Measurements from ENCODE around the gene ADARB1.
"Not testable (repeated sequence)": the region's sequence is repeated elsewhere in the genome, so short reads cannot be mapped to it uniquely, and the experiment has no call there.

ADARB1 gene

GRCh38 chr21:45074048-45074817 is at the start of gene ADARB1:
Gene ADARB1 (plus strand): TSS chr21:45074580. CDS start chr21:45171657, 97,077 bp downstream.
- H3K27me3 ChIP-seq (ENCODE audit: low read depth): no peaks in the 10 kb centered on the region
- peak; percentile 18 to 79 for DNase-seq (ENCODE audit: low spot score in 2 of 2)
- H3K36me3 ChIP-seq (replicated peaks): no peaks in the 10 kb centered on the region
- peaks cover 7% of the 10 kb centered on the region; the same call in 1 of the 2 replicates for H3K4me1 ChIP-seq
- in situ Hi-C loops (cut with MboI; ENCODE audit: low sequenced_read_pairs): no loop called here
- H3K9me3 ChIP-seq: no peaks in the 10 kb centered on the region
- H3K4me3 ChIP-seq: peak within 1 kb of the TSS; percentile 56

GRCh38 chr21:45026066-45026745 is 48.2 kb upstream of the ADARB1 start:
- H3K9me3 ChIP-seq: peaks cover 12% of the 10 kb centered on the region
- peaks cover 5% of the 10 kb centered on the region; the same call in 1 of the 2 replicates for H3K27me3 ChIP-seq (ENCODE audit: low read depth)
- no peak for DNase-seq (ENCODE audit: low spot score in 2 of 2)
- no peaks in the 10 kb centered on the region for H3K36me3 ChIP-seq (replicated peaks)
- peaks cover 6% of the 10 kb centered on the region for H3K4me1 ChIP-seq
- no peak overlapping the region for H3K4me3 ChIP-seq
- in situ Hi-C loops (cut with MboI; ENCODE audit: low sequenced_read_pairs): no loop called here

- H3K27me3 ChIP-seq (ENCODE audit: low read depth): peaks cover 5% of the 10 kb centered on the region; the same call in 1 of the 2 replicates
- DNase-seq (ENCODE audit: low spot score in 2 of 2): no peak
- peaks cover 12% of the 10 kb centered on the region for H3K9me3 ChIP-seq
- H3K4me3 ChIP-seq: no peak overlapping the region
- no peaks in the 10 kb centered on the region for H3K36me3 ChIP-seq (replicated peaks)
- H3K4me1 ChIP-seq: peaks cover 6% of the 10 kb centered on the region
- in situ Hi-C loops (cut with MboI; ENCODE audit: low sequenced_read_pairs): no loop called here
Measured at GRCh38 chr21:45026826-45027225, 47.6 kb upstream of the ADARB1 start.

GRCh38 chr21:45027241-45028196 is 46.9 kb upstream of the ADARB1 start:
- peaks cover 12% of the 10 kb centered on the region for H3K9me3 ChIP-seq
- in situ Hi-C loops (cut with MboI; ENCODE audit: low sequenced_read_pairs): no loop called here
- H3K4me1 ChIP-seq: peaks cover 6% of the 10 kb centered on the region
- no peak for DNase-seq (ENCODE audit: low spot score in 2 of 2)
- no peak overlapping the region for H3K4me3 ChIP-seq
- peaks cover 5% of the 10 kb centered on the region; the same call in 1 of the 2 replicates for H3K27me3 ChIP-seq (ENCODE audit: low read depth)
- no peaks in the 10 kb centered on the region for H3K36me3 ChIP-seq (replicated peaks)

GRCh38 chr21:45028645-45029044 is 45.7 kb upstream of the ADARB1 start:
- H3K36me3 ChIP-seq (replicated peaks); H3K4me3 ChIP-seq; DNase-seq (ENCODE audit: low spot score in 2 of 2); H3K27me3 ChIP-seq (ENCODE audit: low read depth); in situ Hi-C loops (cut with MboI; ENCODE audit: low sequenced_read_pairs); H3K9me3 ChIP-seq; H3K4me1 ChIP-seq: not testable (repeated sequence)

- in situ Hi-C loops (cut with MboI; ENCODE audit: low sequenced_read_pairs): no loop called here
- H3K27me3 ChIP-seq (ENCODE audit: low read depth): no peaks in the 10 kb centered on the region
- peaks cover 6% of the 10 kb centered on the region for H3K4me1 ChIP-seq
- no peaks in the 10 kb centered on the region for H3K36me3 ChIP-seq (replicated peaks)
- H3K9me3 ChIP-seq: peaks cover 5% of the 10 kb centered on the region; the same call in 1 of the 2 replicates
- H3K4me3 ChIP-seq: no peak overlapping the region
- no peak for DNase-seq (ENCODE audit: low spot score in 2 of 2)
Measured at GRCh38 chr21:45029298-45029947, 45.0 kb upstream of the ADARB1 start.

GRCh38 chr21:45029948-45030681 is 44.3 kb upstream of the ADARB1 start:
- Histone ChIP-seq H3K4me1 (peaks cover 6% of the 10 kb centered on the region), H3K27me3 (ENCODE audit: low read depth) (no peaks in the 10 kb centered on the region), H3K4me3 (no peak overlapping the region), H3K36me3 (replicated peaks) (no peaks in the 10 kb centered on the region), H3K9me3 (no peaks in the 10 kb centered on the region)
- no peak for DNase-seq (ENCODE audit: low spot score in 2 of 2)
- in situ Hi-C loops (cut with MboI; ENCODE audit: low sequenced_read_pairs): no loop called here

- Histone ChIP-seq H3K4me3 (no peak overlapping the region), H3K27me3 (ENCODE audit: low read depth) (no peaks in the 10 kb centered on the region), H3K9me3 (peaks cover under 1% of the 10 kb centered on the region; the same call in 1 of the 2 replicates), H3K4me1 (peaks cover 6% of the 10 kb centered on the region), H3K36me3 (replicated peaks) (no peaks in the 10 kb centered on the region)
- in situ Hi-C loops (cut with MboI; ENCODE audit: low sequenced_read_pairs): no loop called here
- DNase-seq (ENCODE audit: low spot score in 2 of 2): no peak
Measured at GRCh38 chr21:45030682-45031570, 43.5 kb upstream of the ADARB1 start.

GRCh38 chr21:45031571-45032191 is 42.7 kb upstream of the ADARB1 start:
- no peak overlapping the region for H3K4me3 ChIP-seq
- H3K4me1 ChIP-seq: peaks cover 6% of the 10 kb centered on the region
- H3K36me3 ChIP-seq (replicated peaks): no peaks in the 10 kb centered on the region
- in situ Hi-C loops (cut with MboI; ENCODE audit: low sequenced_read_pairs): no loop called here
- no peak for DNase-seq (ENCODE audit: low spot score in 2 of 2)
- H3K9me3 ChIP-seq: peaks cover 8% of the 10 kb centered on the region; the same call in 1 of the 2 replicates
- H3K27me3 ChIP-seq (ENCODE audit: low read depth): no peaks in the 10 kb centered on the region

GRCh38 chr21:45032332-45032731 is 42.0 kb upstream of the ADARB1 start:
- H3K9me3 ChIP-seq: peaks cover 12% of the 10 kb centered on the region; the same call in 1 of the 2 replicates
- H3K4me1 ChIP-seq: peaks cover 6% of the 10 kb centered on the region
- no peaks in the 10 kb centered on the region for H3K27me3 ChIP-seq (ENCODE audit: low read depth)
- no peaks in the 10 kb centered on the region for H3K36me3 ChIP-seq (replicated peaks)
- H3K4me3 ChIP-seq: no peak overlapping the region
- in situ Hi-C loops (cut with MboI; ENCODE audit: low sequenced_read_pairs): no loop called here
- DNase-seq (ENCODE audit: low spot score in 2 of 2): no peak

- Histone ChIP-seq H3K4me1 (peaks cover 6% of the 10 kb centered on the region), H3K27me3 (ENCODE audit: low read depth) (no peaks in the 10 kb centered on the region), H3K4me3 (no peak overlapping the region), H3K9me3 (peaks cover 12% of the 10 kb centered on the region; the same call in 1 of the 2 replicates), H3K36me3 (replicated peaks) (no peaks in the 10 kb centered on the region)
- in situ Hi-C loops (cut with MboI; ENCODE audit: low sequenced_read_pairs): no loop called here
- DNase-seq (ENCODE audit: low spot score in 2 of 2): no peak
Measured at GRCh38 chr21:45032977-45033710, 41.2 kb upstream of the ADARB1 start.

All from HAP-1 (cell line).